A673 (cell line): ENCODE data around the gene HNMT.

Experiments
- EZH2 ChIP-seq: fragments of 200-600 bp; sonication (generic); IDR thresholded peaks from 2 replicates; pipeline ENCODE4 v1.6.1; 2017; ENCODE audit warnings: borderline replicate concordance, low read depth, mild to moderate bottlenecking, mixed read lengths, antibody characterized with exemption, low read length; ENCODE audit not compliant: poor library complexity, severe bottlenecking
- TF ChIP-seq, protein P1 (sequence below): fragments of 300-800, 200-600 bp; sonication (generic); conservative IDR thresholded peaks from 2 replicates; pipeline ENCODE4 v1.5.1; 2017; ENCODE audit warnings: low read depth, mild to moderate bottlenecking, antibody characterized with exemption, low read length, moderate library complexity, mixed read lengths

DNA sequence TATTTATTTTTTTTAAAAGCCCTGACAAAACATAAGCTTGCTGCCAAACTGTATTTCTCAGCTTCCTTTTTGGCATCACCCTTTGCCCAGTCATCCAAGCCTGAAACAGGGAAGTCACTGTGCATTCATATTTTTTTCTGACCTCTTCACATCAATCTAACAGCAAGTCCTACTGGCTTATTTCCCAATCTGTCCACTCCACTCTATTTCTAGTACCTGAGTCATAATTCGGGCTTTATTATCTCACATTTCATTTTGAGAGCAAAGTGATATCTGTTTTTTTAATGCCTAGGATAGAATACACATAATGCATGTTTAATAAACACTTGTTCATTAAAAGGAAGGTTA is 5.1 kb downstream of the HNMT start:
- TF ChIP-seq, protein P1, sequence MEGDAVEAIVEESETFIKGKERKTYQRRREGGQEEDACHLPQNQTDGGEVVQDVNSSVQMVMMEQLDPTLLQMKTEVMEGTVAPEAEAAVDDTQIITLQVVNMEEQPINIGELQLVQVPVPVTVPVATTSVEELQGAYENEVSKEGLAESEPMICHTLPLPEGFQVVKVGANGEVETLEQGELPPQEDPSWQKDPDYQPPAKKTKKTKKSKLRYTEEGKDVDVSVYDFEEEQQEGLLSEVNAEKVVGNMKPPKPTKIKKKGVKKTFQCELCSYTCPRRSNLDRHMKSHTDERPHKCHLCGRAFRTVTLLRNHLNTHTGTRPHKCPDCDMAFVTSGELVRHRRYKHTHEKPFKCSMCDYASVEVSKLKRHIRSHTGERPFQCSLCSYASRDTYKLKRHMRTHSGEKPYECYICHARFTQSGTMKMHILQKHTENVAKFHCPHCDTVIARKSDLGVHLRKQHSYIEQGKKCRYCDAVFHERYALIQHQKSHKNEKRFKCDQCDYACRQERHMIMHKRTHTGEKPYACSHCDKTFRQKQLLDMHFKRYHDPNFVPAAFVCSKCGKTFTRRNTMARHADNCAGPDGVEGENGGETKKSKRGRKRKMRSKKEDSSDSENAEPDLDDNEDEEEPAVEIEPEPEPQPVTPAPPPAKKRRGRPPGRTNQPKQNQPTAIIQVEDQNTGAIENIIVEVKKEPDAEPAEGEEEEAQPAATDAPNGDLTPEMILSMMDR = no peak
- no peak for TF ChIP-seq EZH2
